Measurements from ENCODE around the gene RAB3B.
A peak's percentile ranks its signal among the peaks of the same experiment; 100 is the strongest.
"Not testable (repeated sequence)": the region's sequence is repeated elsewhere in the genome, so short reads cannot be mapped to it uniquely, and the experiment has no call there.

Gene RAB3B

GRCh38 chr1:51898090-51898734 lies 92.3 kb downstream of the RAB3B start:
- Histone ChIP-seq H3K27ac (ENCODE audit: low read length) (no peak overlapping the region), H3K4me1 (ENCODE audit: control insufficient read depth, insufficient read depth, low read length) (no peaks in the 10 kb centered on the region), H3K36me3 (ENCODE audit: control insufficient read depth in 2 of 2, insufficient read depth in 2 of 2, low read length in 2 of 2) (no peaks in the 10 kb centered on the region), H3K9ac (ENCODE audit: low read length in 2 of 2) (no peak overlapping the region), H3K27me3 (ENCODE audit: control insufficient read depth in 1 of 2, insufficient read depth in 2 of 2, low read length in 2 of 2) (peaks cover 7 to 23% of the 10 kb centered on the region in 2 donors), H3K9me3 (ENCODE audit: control insufficient read depth in 2 of 2, low read length in 2 of 2) (no peaks in the 10 kb centered on the region), H3K4me3 (ENCODE audit: low read length in 2 of 2) (no peak overlapping the region)

- Histone ChIP-seq H3K9ac (ENCODE audit: low read length in 2 of 2) (no peak overlapping the region), H3K4me3 (ENCODE audit: low read length in 2 of 2) (no peak overlapping the region), H3K27ac (ENCODE audit: low read length) (no peak overlapping the region), H3K36me3 (ENCODE audit: control insufficient read depth in 2 of 2, insufficient read depth in 2 of 2, low read length in 2 of 2) (no peaks in the 10 kb centered on the region), H3K27me3 (ENCODE audit: control insufficient read depth in 1 of 2, insufficient read depth in 2 of 2, low read length in 2 of 2) (peaks cover 7 to 21% of the 10 kb centered on the region in 2 donors), H3K4me1 (ENCODE audit: control insufficient read depth, insufficient read depth, low read length) (no peaks in the 10 kb centered on the region), H3K9me3 (ENCODE audit: control insufficient read depth in 2 of 2, low read length in 2 of 2) (no peaks in the 10 kb centered on the region)
Observed at GRCh38 chr1:51897699-51898031, 92.8 kb downstream of the RAB3B start.

- not testable (repeated sequence) for H3K9me3 ChIP-seq (ENCODE audit: control insufficient read depth in 2 of 2, low read length in 2 of 2); H3K36me3 ChIP-seq (ENCODE audit: control insufficient read depth in 2 of 2, insufficient read depth in 2 of 2, low read length in 2 of 2); H3K4me1 ChIP-seq (ENCODE audit: control insufficient read depth, insufficient read depth, low read length); H3K27ac ChIP-seq (ENCODE audit: low read length); H3K9ac ChIP-seq (ENCODE audit: low read length in 2 of 2); H3K4me3 ChIP-seq (ENCODE audit: low read length in 2 of 2)
- peaks cover 7 to 23% of the 10 kb centered on the region in 2 donors for H3K27me3 ChIP-seq (ENCODE audit: control insufficient read depth in 1 of 2, insufficient read depth in 2 of 2, low read length in 2 of 2)
Observed at GRCh38 chr1:51894748-51895147, 95.8 kb downstream of the RAB3B start.

GRCh38 chr1:51878616-51879336 lies 111.7 kb downstream of the RAB3B start, which contains the start of gene NRDC:
Gene NRDC, minus strand, starts transcription at chr1:51878727. Its CDS starts 112 bp downstream, at chr1:51878615.
- Histone ChIP-seq H3K4me1 (ENCODE audit: control insufficient read depth, insufficient read depth, low read length) (peaks cover 8% of the 10 kb centered on the region), H3K36me3 (ENCODE audit: control insufficient read depth in 2 of 2, insufficient read depth in 2 of 2, low read length in 2 of 2) (no peaks in the 10 kb centered on the region)

GRCh38 chr1:51878308-51878615 lies 112.2 kb downstream of the RAB3B start:
- Histone ChIP-seq H3K36me3 (ENCODE audit: control insufficient read depth in 2 of 2, insufficient read depth in 2 of 2, low read length in 2 of 2) (no peaks in the 10 kb centered on the region), H3K27ac (ENCODE audit: low read length) (peak overlapping the region; percentile 99), H3K9ac (ENCODE audit: low read length in 2 of 2) (peak overlapping the region; percentile 91 to 100), H3K4me1 (ENCODE audit: control insufficient read depth, insufficient read depth, low read length) (peaks cover 8% of the 10 kb centered on the region), H3K4me3 (ENCODE audit: low read length in 2 of 2) (peak overlapping the region; percentile 72 to 99), H3K27me3 (ENCODE audit: control insufficient read depth in 1 of 2, insufficient read depth in 2 of 2, low read length in 2 of 2) (peaks cover 0 to 2% of the 10 kb centered on the region in 2 donors), H3K9me3 (ENCODE audit: control insufficient read depth in 2 of 2, low read length in 2 of 2) (no peaks in the 10 kb centered on the region)

More at GRCh38 chr1:51878616-51879336, 111.7 kb downstream of the RAB3B start, which contains the start of gene NRDC:
- H3K4me3 ChIP-seq (ENCODE audit: low read length in 2 of 2): peak within 1 kb of the TSS; percentile 83 to 99
- peak within 1 kb of the TSS; percentile 99 for H3K27ac ChIP-seq (ENCODE audit: low read length)
- peaks cover 0 to 2% of the 10 kb centered on the region in 2 donors for H3K27me3 ChIP-seq (ENCODE audit: control insufficient read depth in 1 of 2, insufficient read depth in 2 of 2, low read length in 2 of 2)
- peak within 1 kb of the TSS; percentile 91 to 100 for H3K9ac ChIP-seq (ENCODE audit: low read length in 2 of 2)
- H3K9me3 ChIP-seq (ENCODE audit: control insufficient read depth in 2 of 2, low read length in 2 of 2): no peaks in the 10 kb centered on the region

- Histone ChIP-seq H3K27ac (ENCODE audit: low read length) (peak overlapping the region; percentile 99), H3K4me3 (ENCODE audit: low read length in 2 of 2) (peak overlapping the region; percentile 72 to 99), H3K9ac (ENCODE audit: low read length in 2 of 2) (peak overlapping the region; percentile 91 to 100), H3K27me3 (ENCODE audit: control insufficient read depth in 1 of 2, insufficient read depth in 2 of 2, low read length in 2 of 2) (no peaks in the 10 kb centered on the region), H3K4me1 (ENCODE audit: control insufficient read depth, insufficient read depth, low read length) (peaks cover 8% of the 10 kb centered on the region), H3K36me3 (ENCODE audit: control insufficient read depth in 2 of 2, insufficient read depth in 2 of 2, low read length in 2 of 2) (no peaks in the 10 kb centered on the region), H3K9me3 (ENCODE audit: control insufficient read depth in 2 of 2, low read length in 2 of 2) (no peaks in the 10 kb centered on the region)
Observed at GRCh38 chr1:51877434-51878307, 112.8 kb downstream of the RAB3B start.

- no peak overlapping the region for H3K27ac ChIP-seq (ENCODE audit: low read length)
- no peaks in the 10 kb centered on the region for H3K36me3 ChIP-seq (ENCODE audit: control insufficient read depth in 2 of 2, insufficient read depth in 2 of 2, low read length in 2 of 2)
- H3K4me3 ChIP-seq (ENCODE audit: low read length in 2 of 2): no peak overlapping the region
- no peaks in the 10 kb centered on the region for H3K9me3 ChIP-seq (ENCODE audit: control insufficient read depth in 2 of 2, low read length in 2 of 2)
- H3K9ac ChIP-seq (ENCODE audit: low read length in 2 of 2): no peak overlapping the region
- peaks cover 8% of the 10 kb centered on the region for H3K4me1 ChIP-seq (ENCODE audit: control insufficient read depth, insufficient read depth, low read length)
- no peaks in the 10 kb centered on the region for H3K27me3 ChIP-seq (ENCODE audit: control insufficient read depth in 1 of 2, insufficient read depth in 2 of 2, low read length in 2 of 2)
Observed at GRCh38 chr1:51875836-51876235, 114.7 kb downstream of the RAB3B start.

GRCh38 chr1:51875291-51875772 lies 115.2 kb downstream of the RAB3B start:
- no peak overlapping the region for H3K9ac ChIP-seq (ENCODE audit: low read length in 2 of 2)
- H3K4me1 ChIP-seq (ENCODE audit: control insufficient read depth, insufficient read depth, low read length): peaks cover 8% of the 10 kb centered on the region
- H3K36me3 ChIP-seq (ENCODE audit: control insufficient read depth in 2 of 2, insufficient read depth in 2 of 2, low read length in 2 of 2): no peaks in the 10 kb centered on the region
- H3K9me3 ChIP-seq (ENCODE audit: control insufficient read depth in 2 of 2, low read length in 2 of 2): no peaks in the 10 kb centered on the region
- H3K27me3 ChIP-seq (ENCODE audit: control insufficient read depth in 1 of 2, insufficient read depth in 2 of 2, low read length in 2 of 2): no peaks in the 10 kb centered on the region
- no peak overlapping the region for H3K4me3 ChIP-seq (ENCODE audit: low read length in 2 of 2)
- no peak overlapping the region for H3K27ac ChIP-seq (ENCODE audit: low read length)

GRCh38 chr1:51873270-51873669 lies 117.2 kb downstream of the RAB3B start:
- H3K9ac ChIP-seq (ENCODE audit: low read length in 2 of 2); H3K4me3 ChIP-seq (ENCODE audit: low read length in 2 of 2); H3K36me3 ChIP-seq (ENCODE audit: control insufficient read depth in 2 of 2, insufficient read depth in 2 of 2, low read length in 2 of 2); H3K27me3 ChIP-seq (ENCODE audit: control insufficient read depth in 1 of 2, insufficient read depth in 2 of 2, low read length in 2 of 2); H3K9me3 ChIP-seq (ENCODE audit: control insufficient read depth in 2 of 2, low read length in 2 of 2); H3K27ac ChIP-seq (ENCODE audit: low read length); H3K4me1 ChIP-seq (ENCODE audit: control insufficient read depth, insufficient read depth, low read length): not testable (repeated sequence)

GRCh38 chr1:51871351-51871975 lies 119.0 kb downstream of the RAB3B start:
- Histone ChIP-seq H3K4me3 (ENCODE audit: low read length in 2 of 2) (no peak overlapping the region), H3K4me1 (ENCODE audit: control insufficient read depth, insufficient read depth, low read length) (peaks cover under 1% of the 10 kb centered on the region), H3K27ac (ENCODE audit: low read length) (no peak overlapping the region), H3K9me3 (ENCODE audit: control insufficient read depth in 2 of 2, low read length in 2 of 2) (no peaks in the 10 kb centered on the region), H3K36me3 (ENCODE audit: control insufficient read depth in 2 of 2, insufficient read depth in 2 of 2, low read length in 2 of 2) (no peaks in the 10 kb centered on the region), H3K9ac (ENCODE audit: low read length in 2 of 2) (no peak overlapping the region), H3K27me3 (ENCODE audit: control insufficient read depth in 1 of 2, insufficient read depth in 2 of 2, low read length in 2 of 2) (no peaks in the 10 kb centered on the region)

Data from stomach smooth muscle (tissue), 2 donors.